WTC11 (cell line): Measurements from ENCODE around the gene NBPF6.
"Not testable (repeated sequence)": the region's sequence is repeated elsewhere in the genome, so short reads cannot be mapped to it uniquely, and the experiment has no call there.

ENCODE experiments used
- ESRRA ChIP-seq: sonication (generic); formaldehyde crosslinking; IDR thresholded peaks from 2 replicates; pipeline ENCODE4 v1.8.1; 2022; ENCODE audit warnings: mild to moderate bottlenecking, missing genetic modification reagents, borderline replicate concordance
- JUN ChIP-seq: sonication (generic); formaldehyde crosslinking; IDR thresholded peaks from 2 replicates; pipeline ENCODE4 v1.8.0; 2023; ENCODE audit warnings: mild to moderate bottlenecking, missing genetic modification reagents
- NFYB ChIP-seq: sonication (generic); formaldehyde crosslinking; conservative IDR thresholded peaks from 2 replicates; pipeline ENCODE4 v1.8.0; 2022; ENCODE audit warnings: low read depth, missing genetic modification reagents
- STAT6 ChIP-seq: sonication (generic); formaldehyde crosslinking; conservative IDR thresholded peaks from 2 replicates; pipeline ENCODE4 v1.8.1; 2023; ENCODE audit warnings: mild to moderate bottlenecking, low read depth, missing genetic modification reagents, moderate library complexity
- USF1 ChIP-seq: sonication (generic); formaldehyde crosslinking; IDR thresholded peaks from 2 replicates; pipeline ENCODE4 v1.8.0; 2022; ENCODE audit warnings: mild to moderate bottlenecking, missing genetic modification reagents
- ZNF121 ChIP-seq: sonication (generic); formaldehyde crosslinking; IDR thresholded peaks from 2 replicates; pipeline ENCODE4 v1.8.0; 2023; ENCODE audit warnings: missing genetic modification reagents
- ZNF232 ChIP-seq: sonication (generic); formaldehyde crosslinking; IDR thresholded peaks from 2 replicates; pipeline ENCODE4 v1.8.0; 2022; ENCODE audit warnings: mild to moderate bottlenecking, missing genetic modification reagents
- TF ChIP-seq, protein P1 (sequence below): fragments of 200-600 bp; IDR thresholded peaks from 2 replicates; pipeline ENCODE4 v1.8.0; 2022; ENCODE audit warnings: antibody characterized with exemption
- TF ChIP-seq, protein P2 (sequence below): sonication (generic); formaldehyde crosslinking; IDR thresholded peaks from 2 replicates; pipeline ENCODE4 v1.8.0; 2022; ENCODE audit warnings: missing genetic modification reagents
- TF ChIP-seq, protein P3 (sequence below): sonication (generic); formaldehyde crosslinking; IDR thresholded peaks from 2 replicates; pipeline ENCODE4 v1.8.1; 2023; ENCODE audit warnings: mild to moderate bottlenecking, missing genetic modification reagents

DNA sequence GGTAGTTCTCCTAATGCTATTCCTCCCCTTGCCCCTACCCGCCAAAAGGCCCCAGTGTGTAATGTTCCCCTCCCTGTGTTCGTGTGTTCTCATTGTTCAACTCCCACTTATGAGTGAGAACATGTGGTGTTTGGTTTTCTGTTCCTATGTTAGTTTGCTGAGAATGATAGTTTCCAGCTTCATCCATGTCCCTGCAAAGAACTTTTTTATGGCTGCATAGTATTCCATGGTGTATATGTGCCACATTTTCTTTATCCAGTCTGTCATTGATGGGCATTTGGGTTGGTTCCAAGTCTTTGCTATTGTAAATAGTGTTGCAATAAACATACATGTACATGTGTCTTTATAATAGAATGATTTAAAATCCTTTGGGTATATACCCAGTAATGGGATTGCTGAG, 63.8 kb downstream of the NBPF6 start:
- TF ChIP-seq, protein P1, sequence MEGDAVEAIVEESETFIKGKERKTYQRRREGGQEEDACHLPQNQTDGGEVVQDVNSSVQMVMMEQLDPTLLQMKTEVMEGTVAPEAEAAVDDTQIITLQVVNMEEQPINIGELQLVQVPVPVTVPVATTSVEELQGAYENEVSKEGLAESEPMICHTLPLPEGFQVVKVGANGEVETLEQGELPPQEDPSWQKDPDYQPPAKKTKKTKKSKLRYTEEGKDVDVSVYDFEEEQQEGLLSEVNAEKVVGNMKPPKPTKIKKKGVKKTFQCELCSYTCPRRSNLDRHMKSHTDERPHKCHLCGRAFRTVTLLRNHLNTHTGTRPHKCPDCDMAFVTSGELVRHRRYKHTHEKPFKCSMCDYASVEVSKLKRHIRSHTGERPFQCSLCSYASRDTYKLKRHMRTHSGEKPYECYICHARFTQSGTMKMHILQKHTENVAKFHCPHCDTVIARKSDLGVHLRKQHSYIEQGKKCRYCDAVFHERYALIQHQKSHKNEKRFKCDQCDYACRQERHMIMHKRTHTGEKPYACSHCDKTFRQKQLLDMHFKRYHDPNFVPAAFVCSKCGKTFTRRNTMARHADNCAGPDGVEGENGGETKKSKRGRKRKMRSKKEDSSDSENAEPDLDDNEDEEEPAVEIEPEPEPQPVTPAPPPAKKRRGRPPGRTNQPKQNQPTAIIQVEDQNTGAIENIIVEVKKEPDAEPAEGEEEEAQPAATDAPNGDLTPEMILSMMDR = not testable (repeated sequence)
- TF ChIP-seq ESRRA, STAT6, JUN, ZNF121, NFYB, USF1, ZNF232 (CRISPR knock-in tag): not testable (repeated sequence)
- TF ChIP-seq, protein P2, sequence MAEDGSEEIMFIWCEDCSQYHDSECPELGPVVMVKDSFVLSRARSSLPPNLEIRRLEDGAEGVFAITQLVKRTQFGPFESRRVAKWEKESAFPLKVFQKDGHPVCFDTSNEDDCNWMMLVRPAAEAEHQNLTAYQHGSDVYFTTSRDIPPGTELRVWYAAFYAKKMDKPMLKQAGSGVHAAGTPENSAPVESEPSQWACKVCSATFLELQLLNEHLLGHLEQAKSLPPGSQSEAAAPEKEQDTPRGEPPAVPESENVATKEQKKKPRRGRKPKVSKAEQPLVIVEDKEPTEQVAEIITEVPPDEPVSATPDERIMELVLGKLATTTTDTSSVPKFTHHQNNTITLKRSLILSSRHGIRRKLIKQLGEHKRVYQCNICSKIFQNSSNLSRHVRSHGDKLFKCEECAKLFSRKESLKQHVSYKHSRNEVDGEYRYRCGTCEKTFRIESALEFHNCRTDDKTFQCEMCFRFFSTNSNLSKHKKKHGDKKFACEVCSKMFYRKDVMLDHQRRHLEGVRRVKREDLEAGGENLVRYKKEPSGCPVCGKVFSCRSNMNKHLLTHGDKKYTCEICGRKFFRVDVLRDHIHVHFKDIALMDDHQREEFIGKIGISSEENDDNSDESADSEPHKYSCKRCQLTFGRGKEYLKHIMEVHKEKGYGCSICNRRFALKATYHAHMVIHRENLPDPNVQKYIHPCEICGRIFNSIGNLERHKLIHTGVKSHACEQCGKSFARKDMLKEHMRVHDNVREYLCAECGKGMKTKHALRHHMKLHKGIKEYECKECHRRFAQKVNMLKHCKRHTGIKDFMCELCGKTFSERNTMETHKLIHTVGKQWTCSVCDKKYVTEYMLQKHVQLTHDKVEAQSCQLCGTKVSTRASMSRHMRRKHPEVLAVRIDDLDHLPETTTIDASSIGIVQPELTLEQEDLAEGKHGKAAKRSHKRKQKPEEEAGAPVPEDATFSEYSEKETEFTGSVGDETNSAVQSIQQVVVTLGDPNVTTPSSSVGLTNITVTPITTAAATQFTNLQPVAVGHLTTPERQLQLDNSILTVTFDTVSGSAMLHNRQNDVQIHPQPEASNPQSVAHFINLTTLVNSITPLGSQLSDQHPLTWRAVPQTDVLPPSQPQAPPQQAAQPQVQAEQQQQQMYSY (CRISPR knock-in tag) = not testable (repeated sequence)
- TF ChIP-seq, protein P3, sequence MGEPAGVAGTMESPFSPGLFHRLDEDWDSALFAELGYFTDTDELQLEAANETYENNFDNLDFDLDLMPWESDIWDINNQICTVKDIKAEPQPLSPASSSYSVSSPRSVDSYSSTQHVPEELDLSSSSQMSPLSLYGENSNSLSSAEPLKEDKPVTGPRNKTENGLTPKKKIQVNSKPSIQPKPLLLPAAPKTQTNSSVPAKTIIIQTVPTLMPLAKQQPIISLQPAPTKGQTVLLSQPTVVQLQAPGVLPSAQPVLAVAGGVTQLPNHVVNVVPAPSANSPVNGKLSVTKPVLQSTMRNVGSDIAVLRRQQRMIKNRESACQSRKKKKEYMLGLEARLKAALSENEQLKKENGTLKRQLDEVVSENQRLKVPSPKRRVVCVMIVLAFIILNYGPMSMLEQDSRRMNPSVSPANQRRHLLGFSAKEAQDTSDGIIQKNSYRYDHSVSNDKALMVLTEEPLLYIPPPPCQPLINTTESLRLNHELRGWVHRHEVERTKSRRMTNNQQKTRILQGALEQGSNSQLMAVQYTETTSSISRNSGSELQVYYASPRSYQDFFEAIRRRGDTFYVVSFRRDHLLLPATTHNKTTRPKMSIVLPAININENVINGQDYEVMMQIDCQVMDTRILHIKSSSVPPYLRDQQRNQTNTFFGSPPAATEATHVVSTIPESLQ = not testable (repeated sequence)
